Measurements from ENCODE around the gene CACNA1S.

DNA sequence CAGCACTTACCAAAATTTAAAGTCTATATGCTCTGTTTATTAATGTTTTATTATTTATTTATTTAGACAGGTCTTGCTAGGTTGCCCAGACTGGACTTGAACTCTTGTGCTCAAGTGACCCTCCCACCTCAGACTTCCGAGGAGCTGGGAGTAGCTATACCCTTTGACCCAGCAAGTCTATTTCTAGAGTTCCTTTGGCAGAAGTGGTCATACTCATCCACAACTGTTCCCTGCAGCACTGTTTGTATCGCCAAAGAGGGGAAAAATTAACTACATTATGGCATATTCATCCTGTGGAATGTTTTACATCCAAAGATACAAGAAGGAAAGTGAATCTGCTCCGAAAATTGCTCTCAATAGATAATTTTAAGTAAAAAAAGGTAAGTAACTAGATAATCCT is 28.5 kb downstream of the CACNA1S start:
- TF ChIP-seq, protein P1, sequence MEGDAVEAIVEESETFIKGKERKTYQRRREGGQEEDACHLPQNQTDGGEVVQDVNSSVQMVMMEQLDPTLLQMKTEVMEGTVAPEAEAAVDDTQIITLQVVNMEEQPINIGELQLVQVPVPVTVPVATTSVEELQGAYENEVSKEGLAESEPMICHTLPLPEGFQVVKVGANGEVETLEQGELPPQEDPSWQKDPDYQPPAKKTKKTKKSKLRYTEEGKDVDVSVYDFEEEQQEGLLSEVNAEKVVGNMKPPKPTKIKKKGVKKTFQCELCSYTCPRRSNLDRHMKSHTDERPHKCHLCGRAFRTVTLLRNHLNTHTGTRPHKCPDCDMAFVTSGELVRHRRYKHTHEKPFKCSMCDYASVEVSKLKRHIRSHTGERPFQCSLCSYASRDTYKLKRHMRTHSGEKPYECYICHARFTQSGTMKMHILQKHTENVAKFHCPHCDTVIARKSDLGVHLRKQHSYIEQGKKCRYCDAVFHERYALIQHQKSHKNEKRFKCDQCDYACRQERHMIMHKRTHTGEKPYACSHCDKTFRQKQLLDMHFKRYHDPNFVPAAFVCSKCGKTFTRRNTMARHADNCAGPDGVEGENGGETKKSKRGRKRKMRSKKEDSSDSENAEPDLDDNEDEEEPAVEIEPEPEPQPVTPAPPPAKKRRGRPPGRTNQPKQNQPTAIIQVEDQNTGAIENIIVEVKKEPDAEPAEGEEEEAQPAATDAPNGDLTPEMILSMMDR (IDR thresholded peaks at IDR 0.05; ENCODE audit: insufficient read depth, low read length, poor library complexity, severe bottlenecking) = no peak
- TF ChIP-seq EZH2phosphoT487 (conservative IDR thresholded peaks at IDR 0.05; ENCODE audit: low read length) = no peak
